ENCODE results near the gene SLU7. TPM values are rescaled to one million over a fixed set of nuclear protein-coding genes. Genes with fewer than 3 reads are reported as not detected.

Gene SLU7
- total RNA-seq, 1 donor from 2014 or later = 44.7 TPM

- Mint-ChIP-seq H3K36me3 (ENCODE audit: unreplicated experiment) (peaks cover 20% of the 10 kb centered on the region), H3K4me3 (ENCODE audit: unreplicated experiment) (no peak overlapping the region), H3K27ac (ENCODE audit: unreplicated experiment) (no peak overlapping the region), H3K27me3 (ENCODE audit: unreplicated experiment) (no peaks in the 10 kb centered on the region), H3K9me3 (ENCODE audit: unreplicated experiment) (peaks cover 4% of the 10 kb centered on the region), H3K4me1 (ENCODE audit: low read depth, unreplicated experiment) (peaks cover 12% of the 10 kb centered on the region)
- TF ChIP-seq CTCF (IDR thresholded peaks at IDR 0.05; ENCODE audit: partially characterized antibody, unreplicated experiment) = no peak
- DNase-seq = no peak
Observed at GRCh38 chr5:160385496-160385895, 33.4 kb downstream of the SLU7 start.

- H3K9me3 Mint-ChIP-seq (ENCODE audit: unreplicated experiment) = peaks cover 4% of the 10 kb centered on the region
- H3K4me3 Mint-ChIP-seq (ENCODE audit: unreplicated experiment) = no peak overlapping the region
- H3K4me1 Mint-ChIP-seq (ENCODE audit: low read depth, unreplicated experiment) = peaks cover 12% of the 10 kb centered on the region
- peaks cover 20% of the 10 kb centered on the region for H3K36me3 Mint-ChIP-seq (ENCODE audit: unreplicated experiment)
- no peak for DNase-seq
- no peaks in the 10 kb centered on the region for H3K27me3 Mint-ChIP-seq (ENCODE audit: unreplicated experiment)
- no peak for TF ChIP-seq CTCF (IDR thresholded peaks at IDR 0.05; ENCODE audit: partially characterized antibody, unreplicated experiment)
- H3K27ac Mint-ChIP-seq (ENCODE audit: unreplicated experiment) = no peak overlapping the region
Observed at GRCh38 chr5:160384681-160385080, 34.2 kb downstream of the SLU7 start.

- DNase-seq = no peak
- no peak overlapping the region for H3K27ac Mint-ChIP-seq (ENCODE audit: unreplicated experiment)
- H3K9me3 Mint-ChIP-seq (ENCODE audit: unreplicated experiment) = no peaks in the 10 kb centered on the region
- H3K27me3 Mint-ChIP-seq (ENCODE audit: unreplicated experiment) = no peaks in the 10 kb centered on the region
- no peak overlapping the region for H3K4me3 Mint-ChIP-seq (ENCODE audit: unreplicated experiment)
- H3K36me3 Mint-ChIP-seq (ENCODE audit: unreplicated experiment) = peaks cover 5% of the 10 kb centered on the region
- no peak for TF ChIP-seq CTCF (IDR thresholded peaks at IDR 0.05; ENCODE audit: partially characterized antibody, unreplicated experiment)
- H3K4me1 Mint-ChIP-seq (ENCODE audit: low read depth, unreplicated experiment) = peaks cover 12% of the 10 kb centered on the region
Observed at GRCh38 chr5:160382346-160382745, 36.5 kb downstream of the SLU7 start.

GRCh38 chr5:160380041-160380440, 38.8 kb downstream of the SLU7 start:
- Mint-ChIP-seq H3K27me3 (ENCODE audit: unreplicated experiment) (no peaks in the 10 kb centered on the region), H3K4me3 (ENCODE audit: unreplicated experiment) (no peak overlapping the region), H3K27ac (ENCODE audit: unreplicated experiment) (no peak overlapping the region), H3K36me3 (ENCODE audit: unreplicated experiment) (no peaks in the 10 kb centered on the region), H3K9me3 (ENCODE audit: unreplicated experiment) (no peaks in the 10 kb centered on the region), H3K4me1 (ENCODE audit: low read depth, unreplicated experiment) (peaks cover 12% of the 10 kb centered on the region)
- no peak for DNase-seq
- TF ChIP-seq CTCF (IDR thresholded peaks at IDR 0.05; ENCODE audit: partially characterized antibody, unreplicated experiment) = no peak

- no peak for DNase-seq
- no peak for TF ChIP-seq CTCF (IDR thresholded peaks at IDR 0.05; ENCODE audit: partially characterized antibody, unreplicated experiment)
- H3K36me3 Mint-ChIP-seq (ENCODE audit: unreplicated experiment) = no peaks in the 10 kb centered on the region
- no peaks in the 10 kb centered on the region for H3K9me3 Mint-ChIP-seq (ENCODE audit: unreplicated experiment)
- H3K27me3 Mint-ChIP-seq (ENCODE audit: unreplicated experiment) = no peaks in the 10 kb centered on the region
- H3K27ac Mint-ChIP-seq (ENCODE audit: unreplicated experiment) = no peak overlapping the region
- no peak overlapping the region for H3K4me3 Mint-ChIP-seq (ENCODE audit: unreplicated experiment)
- H3K4me1 Mint-ChIP-seq (ENCODE audit: low read depth, unreplicated experiment) = peaks cover 12% of the 10 kb centered on the region
Observed at GRCh38 chr5:160379511-160379910, 39.4 kb downstream of the SLU7 start.

Data from glutamatergic neuron (in vitro differentiated cells).